Keratinocyte (primary cell): ENCODE results near the gene CENPP. TPM values are rescaled to one million over a fixed set of nuclear protein-coding genes. Genes with fewer than 3 reads are reported as not detected.

Source experiments
- DNase-seq: peaks from one replicate; pipeline ENCODE4 v3.0.0-alpha.2; 2011; ENCODE audit warnings: low read depth, missing footprints, low spot score
- FAIRE-seq: peaks from 2 replicates; lab custom pipeline; 2011; peaks lifted over from hg19 to GRCh38; lab: Jason Lieb, UNC
- H2AFZ ChIP-seq: 2 replicates; pipeline ENCODE4 v1.6.0; 2012; ENCODE audit warnings: low read length, control low read depth, inconsistent platforms; ENCODE audit not compliant: control insufficient read depth
- H3K27ac ChIP-seq: 2 replicates; pipeline ENCODE4 v1.5.1; 2011; ENCODE audit warnings: low read length; ENCODE audit not compliant: control insufficient read depth, insufficient read depth
- H3K27me3 ChIP-seq: 3 replicates; pipeline ENCODE4 v1.6.0; 2011; ENCODE audit warnings: low read length; ENCODE audit not compliant: control insufficient read depth, insufficient read depth; ENCODE audit errors: extremely low read depth
- H3K36me3 ChIP-seq, 2 experiments: 2 replicates in 1 of 2; 3 replicates in 1 of 2; pipeline ENCODE4 v1.5.1; 2011; ENCODE audit warnings: low read length in 2 of 2, mild to moderate bottlenecking in 1 of 2; ENCODE audit not compliant: control insufficient read depth in 2 of 2, insufficient read depth in 2 of 2; ENCODE audit errors: extremely low read depth in 1 of 2
- H3K4me1 ChIP-seq: 3 replicates; pipeline ENCODE4 v1.5.1; 2011; ENCODE audit warnings: low read length; ENCODE audit not compliant: control insufficient read depth, insufficient read depth; ENCODE audit errors: extremely low read depth
- H3K4me2 ChIP-seq: 3 replicates; pipeline ENCODE4 v1.6.0; 2011; ENCODE audit warnings: low read depth, low read length; ENCODE audit not compliant: control insufficient read depth, insufficient read depth; ENCODE audit errors: extremely low read depth
- H3K4me3 ChIP-seq, 3 experiments: fragments of 200-600 bp in 1 of 3; sonication (generic) in 1 of 3; 2 replicates in 2 of 3; 3 replicates in 1 of 3; pipeline ENCODE4 v1.5.1; 2011 to 2016; ENCODE audit warnings: low read length in 3 of 3, mild to moderate bottlenecking in 3 of 3, control low read depth in 2 of 3, inconsistent platforms in 1 of 3, low read depth in 1 of 3, mixed read lengths in 1 of 3, mixed run types in 1 of 3, moderate library complexity in 1 of 3; ENCODE audit not compliant: control insufficient read depth in 2 of 3, insufficient read depth in 2 of 3; ENCODE audit errors: extremely low read depth in 1 of 3
- H3K79me2 ChIP-seq: 2 replicates; pipeline ENCODE4 v1.6.0; 2012; ENCODE audit warnings: low read length; ENCODE audit not compliant: control insufficient read depth, insufficient read depth
- H3K9ac ChIP-seq: 3 replicates; pipeline ENCODE4 v1.6.0; 2011; ENCODE audit warnings: low read length; ENCODE audit not compliant: control insufficient read depth, insufficient read depth; ENCODE audit errors: extremely low read depth
- H3K9me1 ChIP-seq: 3 replicates; pipeline ENCODE4 v1.6.0; 2011; ENCODE audit warnings: low read length; ENCODE audit not compliant: control insufficient read depth, insufficient read depth; ENCODE audit errors: extremely low read depth
- H3K9me3 ChIP-seq: 2 replicates; pipeline ENCODE4 v1.5.1; 2012; ENCODE audit warnings: low read depth, low read length; ENCODE audit not compliant: control insufficient read depth
- H4K20me1 ChIP-seq: 3 replicates; pipeline ENCODE4 v1.6.0; 2011; ENCODE audit warnings: low read length; ENCODE audit not compliant: control insufficient read depth, insufficient read depth; ENCODE audit errors: extremely low read depth
- EZH2 ChIP-seq: IDR thresholded peaks from one replicate; pipeline ENCODE4 v1.6.1; 2012; ENCODE audit warnings: inconsistent platforms, mild to moderate bottlenecking, low read length, moderate library complexity
- dilution Hi-C: fragments of 300-500 bp; cut with MboI; formaldehyde crosslinking; loops from one replicate; pipeline ENCODE4 v1.7.0; 2020; ENCODE audit warnings: low sequenced_read_pairs; ENCODE audit not compliant: extremely low pct_ligation_motif_present
- polyA plus RNA-seq, 5 experiments: library from polyadenylated mRNA; depleted of rRNA in 3 of 5; stranded (reverse) in 3 of 5; stranded (forward) in 1 of 5; unstranded in 1 of 5; fragments of >200 nt; gene quantifications; 1 replicate in 1 of 5; 2 replicates in 3 of 5; 3 replicates in 1 of 5; pipeline versions ENCODE4 v1.2.1 to v1.2.3, GENCODE V29; 2011 to 2012; ENCODE audit warnings: missing spikeins in 2 of 5, low read depth in 1 of 5, low replicate concordance in 1 of 5
- TF ChIP-seq, protein P1 (sequence below), 3 experiments: IDR thresholded peaks in 1 of 3; conservative IDR thresholded peaks in 1 of 3; optimal IDR thresholded peaks in 1 of 3; 2 replicates in 2 of 3; 3 replicates in 1 of 3; pipeline versions ENCODE3 to v1.5.1; 2011; ENCODE audit warnings: low read length in 3 of 3, mild to moderate bottlenecking in 3 of 3, moderate library complexity in 2 of 3, control low read depth in 1 of 3, inconsistent platforms in 1 of 3; ENCODE audit not compliant: insufficient read depth in 2 of 3; ENCODE audit errors: extremely low read depth in 1 of 3

The CENPP gene
- polyA plus RNA-seq, 1 donor (not counting 4 experiments of a cell fraction or from before 2014, with no cell fraction given) = 6.7 TPM

DNA sequence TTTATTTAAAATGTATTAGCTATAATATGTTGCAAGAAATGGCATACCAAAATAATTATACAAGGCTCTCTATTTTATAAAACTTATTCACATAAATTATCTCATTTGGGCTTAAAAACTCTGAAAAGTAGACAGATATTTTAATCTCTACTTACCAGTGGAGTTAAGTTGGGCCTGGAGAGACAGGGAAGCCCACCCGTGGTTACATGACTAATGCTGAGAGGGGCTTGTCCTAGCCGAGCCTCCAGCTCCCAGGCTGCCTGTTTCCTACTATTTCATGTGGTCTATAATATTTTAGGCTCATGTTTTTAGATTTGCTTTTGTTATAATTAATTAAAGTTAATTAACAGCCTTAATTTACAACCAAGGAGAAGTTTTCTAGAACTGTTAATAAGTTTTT lies 177.4 kb downstream of the CENPP start:
- dilution Hi-C loops = no loop called here
- FAIRE-seq = no peak
- H3K4me3 ChIP-seq = no peak overlapping the region
- no peaks in the 10 kb centered on the region for H3K27me3 ChIP-seq
- H3K4me1 ChIP-seq = peaks cover 46% of the 10 kb centered on the region
- H3K9me3 ChIP-seq = no peaks in the 10 kb centered on the region
- H4K20me1 ChIP-seq = no peaks in the 10 kb centered on the region
- H3K36me3 ChIP-seq = no peaks in the 10 kb centered on the region
- H3K9ac ChIP-seq = no peak overlapping the region
- no peak overlapping the region for H3K4me2 ChIP-seq
- H3K9me1 ChIP-seq = no peaks in the 10 kb centered on the region
- H2AFZ ChIP-seq = no peak overlapping the region
- no peak for DNase-seq
- H3K27ac ChIP-seq = no peak overlapping the region
- H3K79me2 ChIP-seq = no peaks in the 10 kb centered on the region
- no peak for TF ChIP-seq EZH2
- TF ChIP-seq, protein P1, sequence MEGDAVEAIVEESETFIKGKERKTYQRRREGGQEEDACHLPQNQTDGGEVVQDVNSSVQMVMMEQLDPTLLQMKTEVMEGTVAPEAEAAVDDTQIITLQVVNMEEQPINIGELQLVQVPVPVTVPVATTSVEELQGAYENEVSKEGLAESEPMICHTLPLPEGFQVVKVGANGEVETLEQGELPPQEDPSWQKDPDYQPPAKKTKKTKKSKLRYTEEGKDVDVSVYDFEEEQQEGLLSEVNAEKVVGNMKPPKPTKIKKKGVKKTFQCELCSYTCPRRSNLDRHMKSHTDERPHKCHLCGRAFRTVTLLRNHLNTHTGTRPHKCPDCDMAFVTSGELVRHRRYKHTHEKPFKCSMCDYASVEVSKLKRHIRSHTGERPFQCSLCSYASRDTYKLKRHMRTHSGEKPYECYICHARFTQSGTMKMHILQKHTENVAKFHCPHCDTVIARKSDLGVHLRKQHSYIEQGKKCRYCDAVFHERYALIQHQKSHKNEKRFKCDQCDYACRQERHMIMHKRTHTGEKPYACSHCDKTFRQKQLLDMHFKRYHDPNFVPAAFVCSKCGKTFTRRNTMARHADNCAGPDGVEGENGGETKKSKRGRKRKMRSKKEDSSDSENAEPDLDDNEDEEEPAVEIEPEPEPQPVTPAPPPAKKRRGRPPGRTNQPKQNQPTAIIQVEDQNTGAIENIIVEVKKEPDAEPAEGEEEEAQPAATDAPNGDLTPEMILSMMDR (optimal IDR thresholded peaks at IDR 0.05 in 1 of 3, IDR thresholded peaks at IDR 0.05 in 1 of 3, conservative IDR thresholded peaks at IDR 0.05 in 1 of 3; ENCODE audit: extremely low read depth in 1 of 3, insufficient read depth in 2 of 3, low read length in 3 of 3) = no peak

DNA sequence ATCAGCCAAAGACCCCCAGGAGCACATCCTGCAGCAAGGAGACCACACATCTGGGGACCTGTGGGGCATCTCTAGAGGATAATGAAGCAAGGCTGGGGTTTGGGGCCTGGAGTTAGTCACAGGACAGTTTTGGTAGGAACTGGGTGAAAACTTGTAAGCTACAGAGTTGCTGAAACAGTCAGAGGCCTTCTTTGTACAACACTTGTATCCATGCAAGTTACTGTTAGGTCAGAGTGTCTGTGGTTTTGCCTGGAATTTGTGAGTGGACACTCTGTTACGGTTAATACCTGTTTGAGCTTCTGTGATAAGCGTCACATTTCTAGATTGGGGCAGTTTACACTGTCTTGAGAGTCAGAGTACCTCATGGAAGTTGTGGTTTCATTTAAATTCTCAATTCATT lies 179.1 kb downstream of the CENPP start:
- peak overlapping the region; percentile 65 for H2AFZ ChIP-seq
- dilution Hi-C loops = no loop called here
- TF ChIP-seq EZH2 = no peak
- TF ChIP-seq, protein P1 (optimal IDR thresholded peaks at IDR 0.05 in 1 of 3, IDR thresholded peaks at IDR 0.05 in 1 of 3, conservative IDR thresholded peaks at IDR 0.05 in 1 of 3; ENCODE audit: extremely low read depth in 1 of 3, insufficient read depth in 2 of 3, low read length in 3 of 3) = no peak
- peak overlapping the region; percentile 57 for H3K4me2 ChIP-seq
- peak overlapping the region in 1 of 3 experiments; percentile 52 for H3K4me3 ChIP-seq
- H3K36me3 ChIP-seq = no peaks in the 10 kb centered on the region
- FAIRE-seq (peak; percentile 51), DNase-seq (no peak)
- H3K4me1 ChIP-seq = peaks cover 46% of the 10 kb centered on the region
- H4K20me1 ChIP-seq = no peaks in the 10 kb centered on the region
- H3K9me3 ChIP-seq = no peaks in the 10 kb centered on the region
- H3K27me3 ChIP-seq = no peaks in the 10 kb centered on the region
- no peaks in the 10 kb centered on the region for H3K79me2 ChIP-seq
- no peaks in the 10 kb centered on the region for H3K9me1 ChIP-seq
- H3K27ac ChIP-seq = peak overlapping the region; percentile 98
- H3K9ac ChIP-seq = peak overlapping the region; percentile 82
